22Rv1 (cell line): ENCODE measurements around the gene SH2D3A.

ENCODE experiments used
- H3K27ac ChIP-seq: fragments of 450-650 bp; 2 replicates; pipeline ENCODE4 v1.5.1; 2017
- ZFX ChIP-seq: fragments of 450-650 bp; IDR thresholded peaks from 2 replicates; pipeline ENCODE4 v1.6.1; 2017; ENCODE audit warnings: antibody characterized with exemption, borderline replicate concordance
- TF ChIP-seq, protein P1 (sequence below): fragments of 450-650 bp; IDR thresholded peaks from 2 replicates; pipeline ENCODE4 v1.5.1; 2017; ENCODE audit warnings: mild to moderate bottlenecking

The SH2D3A gene

DNA sequence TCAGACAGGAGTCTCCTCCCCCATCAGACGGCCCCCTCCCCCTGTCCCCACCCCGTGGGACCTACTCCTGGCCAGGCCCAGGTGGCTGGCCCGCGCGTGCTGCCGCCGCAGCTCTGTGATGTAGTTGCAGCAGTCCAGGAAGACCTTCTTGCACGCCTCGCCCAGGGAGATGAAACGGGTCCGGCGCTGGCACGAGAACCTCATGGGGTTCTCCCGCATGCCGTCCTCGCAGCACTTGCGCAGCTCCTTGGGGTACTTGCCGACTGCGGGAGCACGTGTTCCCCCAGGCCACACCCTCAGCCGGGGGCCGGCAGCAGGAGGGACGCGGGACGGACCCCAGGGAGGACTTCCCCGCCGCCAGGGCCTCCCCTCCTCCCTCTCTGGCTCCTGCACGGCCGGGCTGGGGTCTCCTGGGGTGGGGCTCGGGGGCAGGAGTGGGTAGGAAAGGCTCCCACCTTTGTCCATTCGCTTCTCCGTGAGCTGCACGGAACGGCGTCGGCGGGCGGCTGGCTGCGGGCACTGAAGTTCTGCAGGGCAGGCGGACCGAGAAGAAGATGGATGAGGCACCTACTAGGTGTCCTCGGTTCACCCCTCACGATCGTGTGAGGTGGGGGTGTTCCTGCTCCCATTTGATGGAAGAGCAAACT, 60.1 kb downstream of the SH2D3A start:
- TF ChIP-seq, protein P1, sequence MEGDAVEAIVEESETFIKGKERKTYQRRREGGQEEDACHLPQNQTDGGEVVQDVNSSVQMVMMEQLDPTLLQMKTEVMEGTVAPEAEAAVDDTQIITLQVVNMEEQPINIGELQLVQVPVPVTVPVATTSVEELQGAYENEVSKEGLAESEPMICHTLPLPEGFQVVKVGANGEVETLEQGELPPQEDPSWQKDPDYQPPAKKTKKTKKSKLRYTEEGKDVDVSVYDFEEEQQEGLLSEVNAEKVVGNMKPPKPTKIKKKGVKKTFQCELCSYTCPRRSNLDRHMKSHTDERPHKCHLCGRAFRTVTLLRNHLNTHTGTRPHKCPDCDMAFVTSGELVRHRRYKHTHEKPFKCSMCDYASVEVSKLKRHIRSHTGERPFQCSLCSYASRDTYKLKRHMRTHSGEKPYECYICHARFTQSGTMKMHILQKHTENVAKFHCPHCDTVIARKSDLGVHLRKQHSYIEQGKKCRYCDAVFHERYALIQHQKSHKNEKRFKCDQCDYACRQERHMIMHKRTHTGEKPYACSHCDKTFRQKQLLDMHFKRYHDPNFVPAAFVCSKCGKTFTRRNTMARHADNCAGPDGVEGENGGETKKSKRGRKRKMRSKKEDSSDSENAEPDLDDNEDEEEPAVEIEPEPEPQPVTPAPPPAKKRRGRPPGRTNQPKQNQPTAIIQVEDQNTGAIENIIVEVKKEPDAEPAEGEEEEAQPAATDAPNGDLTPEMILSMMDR, result no peak
- H3K27ac ChIP-seq, result no peak overlapping the region

DNA sequence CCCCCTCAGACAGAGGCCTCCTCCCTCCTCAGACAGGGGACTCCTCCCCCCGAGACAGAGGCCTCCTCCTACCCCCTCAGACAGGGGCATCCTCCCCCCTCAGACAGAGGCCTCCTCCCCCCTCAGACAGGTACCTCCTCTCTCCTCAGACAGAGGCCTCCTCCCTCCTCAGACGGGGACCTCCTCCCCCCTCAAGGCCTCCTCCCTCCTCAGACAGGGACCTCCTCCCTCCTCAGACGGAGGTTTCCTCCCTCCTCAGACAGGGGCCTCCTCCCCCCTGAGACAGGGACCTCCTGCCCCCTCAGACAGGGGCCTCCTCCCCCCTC, 60.6 kb downstream of the SH2D3A start:
- TF ChIP-seq, protein P1, result no peak
- TF ChIP-seq ZFX, result no peak
- no peak overlapping the region for H3K27ac ChIP-seq

DNA sequence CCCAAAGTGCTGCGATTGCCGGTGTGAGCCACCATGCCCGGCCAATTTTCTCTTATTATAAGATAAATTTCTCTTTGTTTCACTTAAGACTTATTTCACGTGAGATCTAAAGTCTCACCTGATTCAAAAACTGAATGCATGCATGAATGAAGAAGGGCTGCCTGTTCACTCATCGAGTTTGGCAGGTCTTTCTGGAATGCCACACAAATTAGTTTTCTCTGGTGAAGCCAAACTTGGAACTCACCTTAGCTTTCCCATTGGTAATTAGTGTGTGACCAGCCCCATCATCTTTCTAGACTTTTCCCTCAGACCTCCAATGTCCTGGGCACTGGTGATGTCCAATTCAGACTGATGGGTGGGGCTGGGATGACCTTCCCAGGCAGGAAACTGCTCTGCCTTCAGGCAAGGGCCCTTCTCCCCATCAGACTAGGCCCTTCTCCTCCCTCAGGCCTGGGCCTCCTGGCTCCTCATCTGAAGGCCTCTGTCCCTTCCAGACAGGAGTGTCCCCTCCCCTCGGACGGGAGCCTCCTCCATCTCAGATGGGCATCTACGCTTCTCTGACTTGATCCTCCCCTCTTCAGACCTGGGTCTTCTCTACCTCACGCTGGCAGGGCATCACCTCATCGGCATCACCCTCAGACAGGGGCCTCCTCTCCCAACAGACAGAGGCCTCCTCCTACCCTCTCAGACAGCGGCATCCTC, 61.2 kb downstream of the SH2D3A start:
- H3K27ac ChIP-seq, result no peak overlapping the region
- no peak for TF ChIP-seq ZFX
- TF ChIP-seq, protein P1, result no peak
